HG02870 (cell line): ENCODE results near the gene RIC3.

ENCODE experiments used
- ATAC-seq: cut with Tn5 transposase; IDR thresholded peaks from one replicate; pipeline ENCODE4 v1.9.1; 2021; ENCODE audit warnings: mild to moderate bottlenecking, moderate library complexity; ENCODE audit not compliant: unreplicated experiment

Gene RIC3

GRCh38 chr11:8090756-8091155 is 78.1 kb downstream of the RIC3 start:
- ATAC-seq, result no peak

GRCh38 chr11:8089791-8090510 is 78.9 kb downstream of the RIC3 start:
- ATAC-seq, result no peak

GRCh38 chr11:8087756-8088155 is 81.1 kb downstream of the RIC3 start:
- no peak for ATAC-seq

GRCh38 chr11:8087185-8087584 is 81.6 kb downstream of the RIC3 start:
- ATAC-seq, result no peak

GRCh38 chr11:8086571-8086970 is 82.3 kb downstream of the RIC3 start:
- ATAC-seq, result no peak

GRCh38 chr11:8086001-8086479 is 82.8 kb downstream of the RIC3 start:
- no peak for ATAC-seq

GRCh38 chr11:8085011-8085645 is 83.7 kb downstream of the RIC3 start:
- ATAC-seq, result no peak

GRCh38 chr11:8084352-8084751 is 84.5 kb downstream of the RIC3 start:
- ATAC-seq, result no peak

- ATAC-seq, result no peak
Measured at GRCh38 chr11:8083871-8084281, 84.9 kb downstream of the RIC3 start.

GRCh38 chr11:8083088-8083395 is 85.8 kb downstream of the RIC3 start:
- no peak for ATAC-seq

- ATAC-seq, result no peak
Measured at GRCh38 chr11:8082391-8083087, 86.3 kb downstream of the RIC3 start.

- no peak for ATAC-seq
Measured at GRCh38 chr11:8081591-8082250, 87.1 kb downstream of the RIC3 start.

- no peak for ATAC-seq
Measured at GRCh38 chr11:8080674-8081590, 87.9 kb downstream of the RIC3 start, which contains the start of gene TUB. Gene TUB, plus strand, starts transcription at chr11:8081211. Its CDS starts 300 bp downstream, at chr11:8081511.

- ATAC-seq, result no peak
Measured at GRCh38 chr11:8080069-8080670, 88.7 kb downstream of the RIC3 start.

- no peak for ATAC-seq
Measured at GRCh38 chr11:8079111-8079675, 89.6 kb downstream of the RIC3 start.

- ATAC-seq, result no peak
Measured at GRCh38 chr11:8075119-8075726, 93.6 kb downstream of the RIC3 start.

- ATAC-seq, result no peak
Measured at GRCh38 chr11:8071616-8072581, 96.9 kb downstream of the RIC3 start.
